Hepatocyte (in vitro differentiated cells): ENCODE data around the gene DLX1.

Source experiments
- CTCF ChIP-seq: fragments of 200-600 bp; sonication (generic); IDR thresholded peaks from 2 replicates; pipeline ENCODE4 v1.5.1; 2016; ENCODE audit warnings: antibody characterized with exemption, mild to moderate bottlenecking; ENCODE audit not compliant: poor library complexity
- EZH2 ChIP-seq: fragments of 200-600 bp; sonication (generic); IDR thresholded peaks from 2 replicates; pipeline ENCODE4 v1.6.1; 2016; ENCODE audit warnings: antibody characterized with exemption, mild to moderate bottlenecking, borderline replicate concordance
- EZH2phosphoT487 ChIP-seq: fragments of 200-600 bp; sonication (generic); IDR thresholded peaks from one replicate; pipeline ENCODE4 v1.6.1; 2018; ENCODE audit warnings: antibody characterized with exemption, mild to moderate bottlenecking, low read depth, moderate library complexity; ENCODE audit not compliant: unreplicated experiment, severe bottlenecking

- TF ChIP-seq EZH2 (no peak), CTCF (no peak), EZH2phosphoT487 (no peak)
These were observed 20.2 kb upstream of the DLX1 start for GRCh38 chr2:172065111-172065510.
